Choroid plexus epithelial cell (primary cell): Measurements from ENCODE around the gene TMEM40.
"Not testable (repeated sequence)": the region's sequence is repeated elsewhere in the genome, so short reads cannot be mapped to it uniquely, and the experiment has no call there.

Experiments used
- DNase-seq: peaks from one replicate; pipeline ENCODE4 v3.0.0-alpha.2; 2010; ENCODE audit warnings: low read depth
- H3K4me3 ChIP-seq: 2 replicates; pipeline ENCODE4 v1.5.1; 2011; ENCODE audit warnings: low read depth, mild to moderate bottlenecking, control low read depth, low read length, moderate library complexity
- TF ChIP-seq, protein P1 (sequence below): conservative IDR thresholded peaks from 2 replicates; pipeline ENCODE4 v1.5.1; 2011; ENCODE audit warnings: low read depth, mild to moderate bottlenecking, control low read depth, inconsistent platforms, low read length, moderate library complexity

The TMEM40 gene

DNA sequence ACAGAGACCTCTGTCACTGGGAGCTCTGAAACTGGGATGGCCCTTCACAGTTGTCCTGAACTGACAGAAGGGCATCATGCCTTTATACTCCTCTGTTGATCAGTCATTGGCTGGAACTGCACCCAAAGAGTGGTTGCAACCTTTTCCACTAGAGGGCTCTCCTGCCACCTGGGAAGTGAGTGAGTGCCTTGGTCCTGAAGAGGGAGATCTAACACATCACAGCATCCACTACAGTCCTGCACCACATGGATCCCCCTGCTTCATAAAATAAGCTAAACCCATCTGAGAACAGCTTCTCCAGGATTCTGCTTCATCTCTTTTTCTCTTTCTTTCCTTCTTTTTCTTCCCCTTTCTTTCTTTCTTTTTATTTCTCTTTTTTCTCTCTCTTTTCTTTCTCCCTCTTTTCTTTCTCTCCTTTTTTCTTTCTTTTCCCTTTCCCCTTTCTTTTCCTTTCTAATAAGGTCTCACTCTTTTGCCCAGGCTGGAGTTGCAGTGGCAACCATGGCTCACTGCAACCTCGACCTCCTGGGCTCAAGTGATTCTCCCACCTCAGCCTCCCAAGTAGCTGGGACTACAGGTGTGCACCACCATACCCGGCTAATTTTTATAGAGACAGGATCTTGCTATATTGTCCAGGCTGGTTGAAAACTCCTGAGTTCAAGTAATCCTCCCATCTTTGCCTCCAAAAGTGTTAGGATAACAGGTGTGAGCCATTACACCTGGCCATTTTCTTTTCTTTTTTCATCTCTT is 52.4 kb downstream of the TMEM40 start:
- no peak overlapping the region for H3K4me3 ChIP-seq
- TF ChIP-seq, protein P1, sequence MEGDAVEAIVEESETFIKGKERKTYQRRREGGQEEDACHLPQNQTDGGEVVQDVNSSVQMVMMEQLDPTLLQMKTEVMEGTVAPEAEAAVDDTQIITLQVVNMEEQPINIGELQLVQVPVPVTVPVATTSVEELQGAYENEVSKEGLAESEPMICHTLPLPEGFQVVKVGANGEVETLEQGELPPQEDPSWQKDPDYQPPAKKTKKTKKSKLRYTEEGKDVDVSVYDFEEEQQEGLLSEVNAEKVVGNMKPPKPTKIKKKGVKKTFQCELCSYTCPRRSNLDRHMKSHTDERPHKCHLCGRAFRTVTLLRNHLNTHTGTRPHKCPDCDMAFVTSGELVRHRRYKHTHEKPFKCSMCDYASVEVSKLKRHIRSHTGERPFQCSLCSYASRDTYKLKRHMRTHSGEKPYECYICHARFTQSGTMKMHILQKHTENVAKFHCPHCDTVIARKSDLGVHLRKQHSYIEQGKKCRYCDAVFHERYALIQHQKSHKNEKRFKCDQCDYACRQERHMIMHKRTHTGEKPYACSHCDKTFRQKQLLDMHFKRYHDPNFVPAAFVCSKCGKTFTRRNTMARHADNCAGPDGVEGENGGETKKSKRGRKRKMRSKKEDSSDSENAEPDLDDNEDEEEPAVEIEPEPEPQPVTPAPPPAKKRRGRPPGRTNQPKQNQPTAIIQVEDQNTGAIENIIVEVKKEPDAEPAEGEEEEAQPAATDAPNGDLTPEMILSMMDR = peak; percentile 97
- peak; percentile 89 for DNase-seq

DNA sequence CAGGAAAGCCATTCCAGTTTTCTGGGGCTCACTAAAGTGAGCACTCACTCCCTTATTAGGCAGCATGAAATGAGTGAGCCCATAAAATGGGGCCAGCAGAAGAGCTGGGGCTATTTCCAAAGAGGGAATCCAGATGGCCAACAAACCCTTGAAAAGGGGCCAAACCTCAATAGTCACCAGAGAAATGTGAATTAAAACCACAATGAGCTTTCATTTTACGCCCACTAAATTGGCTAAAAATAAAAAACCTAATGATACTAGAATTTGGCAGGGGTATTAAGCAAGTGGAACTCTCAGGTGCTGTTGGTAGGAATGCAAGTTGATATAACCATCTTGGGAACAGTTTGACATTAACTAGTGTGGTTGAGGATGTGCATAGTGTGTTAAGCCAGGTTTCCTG is 53.1 kb downstream of the TMEM40 start:
- TF ChIP-seq, protein P1 = no peak
- H3K4me3 ChIP-seq = no peak overlapping the region

GRCh38 chr3:12705374-12705926 is 53.6 kb downstream of the TMEM40 start:
- no peak for DNase-seq
- TF ChIP-seq, protein P1 = no peak
- H3K4me3 ChIP-seq = no peak overlapping the region

More for the DNA sequence above, 53.1 kb downstream of the TMEM40 start:
- no peak for DNase-seq

GRCh38 chr3:12702501-12702900 is 56.6 kb downstream of the TMEM40 start:
- no peak overlapping the region for H3K4me3 ChIP-seq
- TF ChIP-seq, protein P1 = no peak
- DNase-seq = no peak

GRCh38 chr3:12701601-12702000 is 57.5 kb downstream of the TMEM40 start:
- DNase-seq, H3K4me3 ChIP-seq: not testable (repeated sequence)

- TF ChIP-seq, protein P1 = no peak
- no peak for DNase-seq
- H3K4me3 ChIP-seq = no peak overlapping the region
These were observed 58.3 kb downstream of the TMEM40 start for GRCh38 chr3:12700800-12701199.

DNA sequence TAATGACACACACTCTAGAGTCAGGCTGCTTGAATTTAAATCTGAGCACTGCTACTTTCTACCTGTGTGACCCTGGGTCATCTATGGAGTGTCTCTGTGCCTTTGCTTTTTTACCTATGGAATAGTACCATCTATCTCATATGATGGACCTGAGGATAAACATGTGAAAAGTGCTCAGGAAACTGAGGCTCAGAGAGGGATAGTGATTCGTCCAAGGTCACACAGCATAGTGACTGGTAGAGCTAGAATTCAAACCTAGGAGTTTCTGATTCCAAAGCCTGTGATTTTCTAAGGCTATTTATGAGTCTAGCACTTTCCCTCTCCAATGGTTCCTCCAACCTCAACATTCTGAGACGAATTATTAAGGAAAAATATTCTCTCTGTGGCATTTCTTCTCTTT is 63.1 kb downstream of the TMEM40 start:
- no peak overlapping the region for H3K4me3 ChIP-seq
- TF ChIP-seq, protein P1 = no peak
- DNase-seq = no peak
